Mesendoderm (in vitro differentiated cells): ENCODE results near the gene CER1.
"Not testable (repeated sequence)": the region's sequence is repeated elsewhere in the genome, so short reads cannot be mapped to it uniquely, and the experiment has no call there.

ENCODE experiments used
- DNase-seq: peaks from one replicate; pipeline ENCODE4 v3.0.0; 2013
- H2AK5ac ChIP-seq: 2 replicates; pipeline ENCODE4 v1.6.1; 2013; ENCODE audit warnings: low read length, inconsistent platforms
- H2BK120ac ChIP-seq: 2 replicates; pipeline ENCODE4 v1.6.1; 2013; ENCODE audit warnings: low read depth, mild to moderate bottlenecking, low read length, moderate library complexity, mixed read lengths
- H2BK15ac ChIP-seq: replicated peaks from 2 replicates; pipeline ENCODE4 v1.6.1; 2013; ENCODE audit warnings: low read depth, mild to moderate bottlenecking, moderate library complexity
- H2BK5ac ChIP-seq: 2 replicates; pipeline ENCODE4 v1.6.1; 2013; ENCODE audit warnings: low read length, inconsistent platforms
- H3K18ac ChIP-seq: 2 replicates; pipeline ENCODE4 v1.6.1; 2013; ENCODE audit warnings: mild to moderate bottlenecking, low read length, mixed read lengths
- H3K23ac ChIP-seq: one replicate; pipeline ENCODE4 v1.6.1; 2013; ENCODE audit warnings: low read length
- H3K27ac ChIP-seq: 2 replicates; pipeline ENCODE4 v1.5.1; 2013; ENCODE audit warnings: low read depth, mild to moderate bottlenecking, inconsistent platforms, low read length, moderate library complexity
- H3K27me3 ChIP-seq: 2 replicates; pipeline ENCODE4 v1.6.1; 2013; ENCODE audit warnings: low read length, control low read depth, mild to moderate bottlenecking, inconsistent platforms; ENCODE audit not compliant: insufficient read depth, poor library complexity
- H3K36me3 ChIP-seq: 2 replicates; pipeline ENCODE4 v1.6.1; 2013; ENCODE audit warnings: low read length, inconsistent platforms; ENCODE audit not compliant: control insufficient read depth, insufficient read depth
- H3K4ac ChIP-seq: one replicate; pipeline ENCODE4 v1.6.1; 2013; ENCODE audit warnings: low read depth, mild to moderate bottlenecking, low read length, moderate library complexity
- H3K4me1 ChIP-seq: 2 replicates; pipeline ENCODE4 v1.6.1; 2013; ENCODE audit warnings: low read depth, low read length, inconsistent platforms; ENCODE audit not compliant: control insufficient read depth
- H3K4me2 ChIP-seq: 2 replicates; pipeline ENCODE4 v1.6.1; 2013; ENCODE audit warnings: low read length
- H3K4me3 ChIP-seq: 2 replicates; pipeline ENCODE4 v1.5.1; 2013; ENCODE audit warnings: mild to moderate bottlenecking, low read length
- H3K56ac ChIP-seq: one replicate; pipeline ENCODE4 v1.6.1; 2013; ENCODE audit warnings: low read length
- H3K79me1 ChIP-seq: 2 replicates; pipeline ENCODE4 v1.6.1; 2013; ENCODE audit warnings: low read length, inconsistent platforms
- H3K79me2 ChIP-seq: 2 replicates; pipeline ENCODE4 v1.6.1; 2013; ENCODE audit warnings: mild to moderate bottlenecking, low read length; ENCODE audit not compliant: control insufficient read depth, insufficient read depth
- H3K9ac ChIP-seq: 2 replicates; pipeline ENCODE4 v1.6.1; 2013; ENCODE audit warnings: low read length, inconsistent platforms
- H4K5ac ChIP-seq: one replicate; pipeline ENCODE4 v1.6.1; 2013; ENCODE audit warnings: low read length
- H4K8ac ChIP-seq: one replicate; pipeline ENCODE4 v1.6.1; 2013; ENCODE audit warnings: low read depth, mild to moderate bottlenecking, control low read depth, low read length, moderate library complexity
- WGBS: extraction: QIAGEN DNeasy Blood & Tissue Kit; methylation state at CpG from one replicate; pipeline ENCODE4 v1.1.7; 2013; ENCODE audit warnings: low lambda C conversion rate, missing lambda C conversion rate; ENCODE audit not compliant: insufficient coverage; ENCODE audit errors: extremely low coverage; 5-methylcytosine and 5-hydroxymethylcytosine counted together

CER1 gene

GRCh38 chr9:14686168-14686567 lies 36.4 kb downstream of the CER1 start:
- Histone ChIP-seq H2BK120ac (no peak overlapping the region), H3K27ac (no peak overlapping the region), H3K27me3 (no peaks in the 10 kb centered on the region), H2BK15ac (no peak overlapping the region), H4K8ac (no peak overlapping the region), H3K9ac (no peak overlapping the region), H3K4me3 (no peak overlapping the region), H2BK5ac (no peak overlapping the region), H3K4ac (no peak overlapping the region), H3K36me3 (no peaks in the 10 kb centered on the region), H3K79me2 (peaks cover 2% of the 10 kb centered on the region), H3K18ac (no peak overlapping the region), H3K79me1 (peaks cover 2% of the 10 kb centered on the region), H3K4me1 (no peaks in the 10 kb centered on the region), H4K5ac (no peak overlapping the region), H3K56ac (no peak overlapping the region), H3K4me2 (no peak overlapping the region), H3K23ac (no peak overlapping the region), H2AK5ac (no peak overlapping the region)
- no peak for DNase-seq

GRCh38 chr9:14682616-14683015 lies 39.9 kb downstream of the CER1 start:
- H3K9ac ChIP-seq, result not testable (repeated sequence)

GRCh38 chr9:14678776-14679175 lies 43.8 kb downstream of the CER1 start:
- no peak overlapping the region for H3K56ac ChIP-seq
- no peaks in the 10 kb centered on the region for H3K4me1 ChIP-seq
- H2BK120ac ChIP-seq, result no peak overlapping the region
- no peak overlapping the region for H2BK15ac ChIP-seq
- peaks cover 2% of the 10 kb centered on the region for H3K79me1 ChIP-seq
- no peak overlapping the region for H3K4ac ChIP-seq
- WGBS, result no CpG with 5 or more reads among the region's 3 CpGs
- no peak overlapping the region for H2BK5ac ChIP-seq
- H3K18ac ChIP-seq, result no peak overlapping the region
- H4K5ac ChIP-seq, result no peak overlapping the region
- H4K8ac ChIP-seq, result no peak overlapping the region
- DNase-seq, result no peak
- H3K36me3 ChIP-seq, result no peaks in the 10 kb centered on the region
- H2AK5ac ChIP-seq, result no peak overlapping the region
- H3K4me2 ChIP-seq, result no peak overlapping the region
- H3K27me3 ChIP-seq, result no peaks in the 10 kb centered on the region
- H3K4me3 ChIP-seq, result no peak overlapping the region
- no peak overlapping the region for H3K27ac ChIP-seq
- no peak overlapping the region for H3K23ac ChIP-seq
- no peak overlapping the region for H3K9ac ChIP-seq
- H3K79me2 ChIP-seq, result peaks cover 2% of the 10 kb centered on the region

More at GRCh38 chr9:14682616-14683015, 39.9 kb downstream of the CER1 start:
- not testable (repeated sequence) for DNase-seq, H3K79me2 ChIP-seq, H3K56ac ChIP-seq, H2BK5ac ChIP-seq, H3K36me3 ChIP-seq, H3K23ac ChIP-seq, H2BK120ac ChIP-seq, H3K4me1 ChIP-seq, H3K4me2 ChIP-seq, H3K27ac ChIP-seq, H3K79me1 ChIP-seq, H4K5ac ChIP-seq, H3K27me3 ChIP-seq, H2BK15ac ChIP-seq, H4K8ac ChIP-seq, H3K4ac ChIP-seq, H3K18ac ChIP-seq, H3K4me3 ChIP-seq, H2AK5ac ChIP-seq
- WGBS, result no CpG with 5 or more reads among the region's 4 CpGs

GRCh38 chr9:14677872-14678271 lies 44.7 kb downstream of the CER1 start:
- no CpG with 5 or more reads among the region's 6 CpGs for WGBS
- H2BK120ac ChIP-seq, result no peak overlapping the region
- H3K23ac ChIP-seq, result no peak overlapping the region
- no peak overlapping the region for H2AK5ac ChIP-seq
- no peaks in the 10 kb centered on the region for H3K27me3 ChIP-seq
- H3K18ac ChIP-seq, result no peak overlapping the region
- H3K9ac ChIP-seq, result no peak overlapping the region
- H2BK5ac ChIP-seq, result no peak overlapping the region
- H3K79me1 ChIP-seq, result peaks cover 2% of the 10 kb centered on the region
- H4K8ac ChIP-seq, result no peak overlapping the region
- H4K5ac ChIP-seq, result no peak overlapping the region
- H2BK15ac ChIP-seq, result no peak overlapping the region
- H3K27ac ChIP-seq, result no peak overlapping the region
- no peak for DNase-seq
- H3K4me2 ChIP-seq, result no peak overlapping the region
- H3K4ac ChIP-seq, result no peak overlapping the region
- no peak overlapping the region for H3K4me3 ChIP-seq
- H3K4me1 ChIP-seq, result no peaks in the 10 kb centered on the region
- peaks cover 2% of the 10 kb centered on the region for H3K79me2 ChIP-seq
- H3K36me3 ChIP-seq, result no peaks in the 10 kb centered on the region
- no peak overlapping the region for H3K56ac ChIP-seq

- Histone ChIP-seq H3K79me1 (peaks cover 2% of the 10 kb centered on the region), H3K4ac (no peak overlapping the region), H3K56ac (no peak overlapping the region), H2AK5ac (no peak overlapping the region), H3K27ac (no peak overlapping the region), H4K5ac (no peak overlapping the region), H3K18ac (no peak overlapping the region), H2BK15ac (no peak overlapping the region), H2BK5ac (no peak overlapping the region), H3K23ac (no peak overlapping the region), H3K4me2 (no peak overlapping the region), H3K4me1 (no peaks in the 10 kb centered on the region), H2BK120ac (no peak overlapping the region), H4K8ac (no peak overlapping the region), H3K9ac (no peak overlapping the region), H3K36me3 (peaks cover 1% of the 10 kb centered on the region), H3K79me2 (peaks cover 2% of the 10 kb centered on the region), H3K4me3 (no peak overlapping the region), H3K27me3 (no peaks in the 10 kb centered on the region)
- no CpG with 5 or more reads among the region's 2 CpGs for WGBS
- DNase-seq, result no peak
Measured at GRCh38 chr9:14677396-14677795, 45.1 kb downstream of the CER1 start.

GRCh38 chr9:14674630-14675029 lies 47.9 kb downstream of the CER1 start:
- no peak overlapping the region for H3K4me3 ChIP-seq
- H3K27ac ChIP-seq, result no peak overlapping the region
- H4K5ac ChIP-seq, result no peak overlapping the region
- no CpG with 5 or more reads among the region's 3 CpGs for WGBS
- no peak overlapping the region for H3K4ac ChIP-seq
- no peak overlapping the region for H3K4me2 ChIP-seq
- no peaks in the 10 kb centered on the region for H3K27me3 ChIP-seq
- H4K8ac ChIP-seq, result no peak overlapping the region
- peaks cover 2% of the 10 kb centered on the region for H3K36me3 ChIP-seq
- H3K9ac ChIP-seq, result no peak overlapping the region
- no peaks in the 10 kb centered on the region for H3K79me2 ChIP-seq
- no peak overlapping the region for H2AK5ac ChIP-seq
- no peak overlapping the region for H2BK5ac ChIP-seq
- H3K56ac ChIP-seq, result no peak overlapping the region
- H3K23ac ChIP-seq, result no peak overlapping the region
- no peak overlapping the region for H2BK120ac ChIP-seq
- H2BK15ac ChIP-seq, result no peak overlapping the region
- DNase-seq, result no peak
- no peaks in the 10 kb centered on the region for H3K79me1 ChIP-seq
- no peaks in the 10 kb centered on the region for H3K4me1 ChIP-seq
- H3K18ac ChIP-seq, result no peak overlapping the region
